GM12872 (cell line): Measurements from ENCODE around the gene CHI3L1.

ENCODE experiments used
- CTCF ChIP-seq: IDR thresholded peaks from 3 replicates; pipeline ENCODE4 v1.5.1; 2011; ENCODE audit warnings: low read depth, mild to moderate bottlenecking, low read length, moderate library complexity; ENCODE audit not compliant: insufficient read depth

Gene CHI3L1

GRCh38 chr1:203186446-203187303 lies at the start of gene CHI3L1:
CHI3L1 (minus strand) TSS chr1:203186704; CDS start chr1:203186623, 81 bp downstream.
- TF ChIP-seq CTCF, result no peak

- no peak for TF ChIP-seq CTCF
Measured at GRCh38 chr1:203229471-203230135, 43.1 kb upstream of the CHI3L1 start, which contains the start of gene CHIT1. CHIT1 (minus strand) TSS chr1:203229673; CDS start chr1:203229636, 37 bp downstream.

- no peak for TF ChIP-seq CTCF
Measured at GRCh38 chr1:203228670-203229069, 42.2 kb upstream of the CHI3L1 start.

GRCh38 chr1:203227371-203228083 lies 41.0 kb upstream of the CHI3L1 start:
- TF ChIP-seq CTCF, result no peak

- TF ChIP-seq CTCF, result no peak
Measured at GRCh38 chr1:203225071-203225470, 38.6 kb upstream of the CHI3L1 start.

- TF ChIP-seq CTCF, result no peak
Measured at GRCh38 chr1:203223012-203223775, 36.7 kb upstream of the CHI3L1 start.
